IPS-18c (cell line): Measurements from ENCODE around the gene OR10G8.

ENCODE experiments used
- H3K4me3 ChIP-seq: 2 replicates; pipeline ENCODE4 v1.7.0; 2013; ENCODE audit warnings: low read depth, mild to moderate bottlenecking, low read length, moderate library complexity; ENCODE audit not compliant: insufficient read depth
- H3K9me3 ChIP-seq: one replicate; pipeline ENCODE4 v1.6.1; 2013; ENCODE audit warnings: mild to moderate bottlenecking, low read length, moderate library complexity; ENCODE audit not compliant: control insufficient read depth, insufficient read depth

The OR10G8 gene

DNA sequence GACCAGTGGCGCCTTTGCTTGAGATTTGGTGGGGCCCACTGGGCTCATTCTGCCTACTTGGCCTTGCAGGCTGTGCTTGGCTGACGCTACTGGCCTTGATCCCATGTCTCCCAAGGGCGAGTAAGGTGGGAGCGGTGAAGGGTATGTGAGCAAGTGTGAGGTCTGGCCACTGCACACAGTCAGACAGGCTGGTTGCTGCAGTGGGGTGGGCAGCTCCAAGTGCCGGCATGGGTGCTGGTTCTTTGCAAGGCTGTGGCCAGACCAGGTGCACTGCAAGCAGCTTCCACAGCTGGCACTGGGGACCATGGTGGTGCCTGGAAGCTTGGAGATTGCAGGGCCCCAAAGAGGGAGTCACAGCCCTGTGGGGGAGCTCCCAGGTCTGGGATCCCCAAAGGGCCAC is 48.0 kb downstream of the OR10G8 start:
- Histone ChIP-seq H3K4me3 (no peak overlapping the region), H3K9me3 (no peaks in the 10 kb centered on the region)

DNA sequence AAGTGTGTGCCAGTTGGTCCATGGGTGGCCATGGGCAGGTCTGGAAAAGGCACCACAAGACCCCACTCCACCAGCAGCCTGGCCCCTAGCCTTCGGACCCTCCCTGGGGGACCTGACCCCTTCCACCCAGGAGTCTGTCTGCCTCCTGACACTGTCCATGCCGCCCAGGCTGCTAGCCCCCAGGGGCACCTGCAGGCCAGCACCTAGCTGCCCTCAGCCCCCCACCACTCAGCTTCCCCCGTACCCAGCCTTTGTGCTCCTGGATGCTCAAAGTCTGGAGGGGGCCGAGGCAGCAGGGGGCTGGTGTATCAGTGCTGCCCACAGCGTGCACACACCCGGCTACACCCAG is 48.9 kb downstream of the OR10G8 start:
- Histone ChIP-seq H3K4me3 (no peak overlapping the region), H3K9me3 (no peaks in the 10 kb centered on the region)

DNA sequence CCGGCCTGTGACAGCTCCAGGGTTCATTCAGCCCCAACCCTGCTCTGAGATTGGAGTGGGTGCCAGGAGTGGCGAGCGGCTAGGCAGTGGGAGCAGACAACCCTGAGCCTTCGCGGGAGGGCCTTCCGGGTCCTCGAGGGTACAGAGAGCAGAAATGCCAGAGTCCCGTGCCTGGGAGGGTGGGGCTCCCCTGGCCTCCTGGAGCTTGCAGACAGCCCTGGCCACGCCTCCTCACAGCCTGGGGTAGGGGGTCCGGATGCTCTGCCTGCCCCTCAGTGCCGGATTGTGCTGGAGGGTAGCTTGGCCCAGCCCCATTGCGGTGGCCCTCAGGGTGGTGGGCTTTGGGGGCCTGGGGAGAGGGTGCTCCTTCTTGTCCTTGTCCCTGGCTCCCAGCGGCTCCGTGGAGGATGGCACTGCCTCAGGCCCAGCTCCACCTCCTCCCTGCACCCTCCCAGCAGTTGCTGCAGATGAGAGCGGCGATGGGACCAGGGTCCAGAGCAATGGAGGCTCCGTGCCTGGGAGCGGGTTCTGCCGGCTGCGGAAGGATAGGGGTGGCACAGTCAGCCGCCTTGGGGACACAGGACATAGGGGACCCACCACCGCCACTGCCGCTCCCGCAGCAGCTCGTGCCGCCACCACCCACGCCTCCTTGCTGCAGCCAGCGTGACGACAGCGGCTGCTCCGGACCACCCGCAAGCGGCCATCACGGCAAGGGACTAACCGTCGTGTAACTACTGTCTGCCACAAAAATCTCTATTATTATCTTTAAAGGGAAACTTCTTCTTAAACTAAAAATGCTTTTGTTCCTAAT is 49.4 kb downstream of the OR10G8 start:
- Histone ChIP-seq H3K4me3 (no peak overlapping the region), H3K9me3 (no peaks in the 10 kb centered on the region)

DNA sequence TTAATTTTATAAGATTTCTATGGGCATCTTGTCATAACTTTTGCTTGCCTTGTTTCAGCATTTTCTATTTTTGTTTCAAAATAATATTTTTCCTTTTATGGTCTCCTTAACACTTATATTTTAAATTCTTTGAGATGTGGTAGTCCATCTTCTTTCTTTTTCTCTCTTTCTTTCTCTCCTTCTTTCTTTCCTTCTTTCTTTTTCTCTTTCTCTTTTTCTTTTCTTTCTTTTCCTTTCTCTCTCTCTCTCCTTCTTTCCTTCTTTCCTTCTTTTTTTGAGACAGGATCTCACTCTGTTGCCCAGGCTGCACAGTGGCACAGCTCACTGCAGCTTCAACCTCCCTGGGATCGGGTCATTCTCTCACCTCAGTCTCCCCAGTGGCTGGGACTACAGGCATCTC is 50.7 kb downstream of the OR10G8 start:
- Histone ChIP-seq H3K9me3 (no peaks in the 10 kb centered on the region), H3K4me3 (no peak overlapping the region)

DNA sequence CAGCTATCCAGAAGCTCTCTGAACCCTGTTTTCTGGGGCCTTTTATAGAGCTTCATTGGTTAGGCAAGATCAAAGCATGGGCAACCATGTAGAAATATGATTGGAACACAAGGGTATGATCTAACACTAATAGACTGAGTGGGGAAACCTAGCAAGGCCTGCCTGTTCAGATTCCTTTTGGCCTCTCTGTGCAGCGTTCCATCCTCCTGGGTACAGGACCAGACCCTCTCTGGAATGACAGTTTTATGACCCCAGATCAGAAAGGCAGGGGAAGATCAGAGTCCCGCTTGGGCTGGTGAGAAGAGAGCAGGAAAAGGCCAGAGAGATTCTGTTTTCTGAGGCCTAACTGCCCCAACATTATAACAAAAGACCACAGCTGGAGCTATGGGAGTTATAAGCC is 52.0 kb downstream of the OR10G8 start:
- H3K4me3 ChIP-seq, result no peak overlapping the region
- no peaks in the 10 kb centered on the region for H3K9me3 ChIP-seq

DNA sequence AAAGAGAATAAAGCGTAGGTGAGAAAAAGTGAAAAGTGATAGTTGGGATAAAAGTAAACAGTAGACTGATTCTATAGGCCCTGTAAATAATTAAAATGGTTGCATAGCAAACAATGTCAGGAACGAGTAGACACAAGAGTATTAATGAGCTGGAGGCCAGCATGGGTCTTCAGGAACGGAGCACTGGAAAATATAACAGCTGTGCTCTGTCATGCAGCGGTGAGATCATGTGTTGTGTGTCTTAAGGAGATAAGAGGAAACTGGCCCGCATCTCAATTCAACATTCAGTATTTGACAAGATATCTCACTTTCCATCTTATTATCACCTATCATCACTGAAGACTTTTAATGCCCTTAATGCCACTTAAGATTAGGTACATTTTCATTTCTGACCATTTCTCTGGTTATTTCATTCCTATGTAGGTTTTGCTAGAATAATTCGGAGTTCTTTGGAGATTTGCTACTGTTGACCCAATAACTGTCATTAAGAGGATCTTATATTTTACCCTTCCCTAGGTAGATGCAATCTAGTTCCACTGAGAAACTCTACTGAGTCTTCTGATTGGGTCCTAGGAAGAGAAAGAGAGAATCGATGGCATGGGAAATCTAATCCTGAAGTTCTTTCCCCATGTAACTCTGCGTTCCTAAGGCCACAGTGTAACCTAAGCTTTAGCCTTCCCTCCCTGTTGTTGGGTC is 53.2 kb downstream of the OR10G8 start:
- Histone ChIP-seq H3K4me3 (no peak overlapping the region), H3K9me3 (no peaks in the 10 kb centered on the region)
